H9 (cell line): ENCODE results near the gene CHMP6. TPM values are rescaled to one million over a fixed set of nuclear protein-coding genes. Genes with fewer than 3 reads are reported as not detected.

ENCODE experiments used
- DNase-seq: peaks from one replicate; pipeline ENCODE4 v3.0.0-alpha.2; 2017
- H2AFZ ChIP-seq: one replicate; pipeline ENCODE4 v1.6.1; 2013; ENCODE audit warnings: mild to moderate bottlenecking, low read length, control low read depth, moderate library complexity
- H2AK5ac ChIP-seq: 2 replicates; pipeline ENCODE4 v1.6.1; 2013; ENCODE audit warnings: low read length, control low read depth, mixed read lengths; ENCODE audit not compliant: insufficient read length
- H2BK120ac ChIP-seq: one replicate; pipeline ENCODE4 v1.6.1; 2013; ENCODE audit warnings: low read depth, mild to moderate bottlenecking, low read length, control low read depth, inconsistent platforms; ENCODE audit not compliant: poor library complexity, severe bottlenecking
- H2BK12ac ChIP-seq: 2 replicates; pipeline ENCODE4 v1.6.1; 2013; ENCODE audit warnings: low read length, control low read depth, mixed read lengths, low read depth; ENCODE audit not compliant: insufficient read length
- H2BK15ac ChIP-seq: 2 replicates; pipeline ENCODE4 v1.6.1; 2013; ENCODE audit warnings: low read depth, low read length, control low read depth
- H2BK20ac ChIP-seq: one replicate; pipeline ENCODE4 v1.6.1; 2013; ENCODE audit warnings: low read depth, mild to moderate bottlenecking, low read length, control low read depth, inconsistent platforms; ENCODE audit not compliant: poor library complexity, severe bottlenecking
- H2BK5ac ChIP-seq: 2 replicates; pipeline ENCODE4 v1.6.1; 2013; ENCODE audit warnings: low read length, control low read depth, mixed read lengths; ENCODE audit not compliant: insufficient read length
- H3K14ac ChIP-seq: 2 replicates; pipeline ENCODE4 v1.6.1; 2013; ENCODE audit warnings: low read length, control low read depth; ENCODE audit not compliant: insufficient read depth
- H3K18ac ChIP-seq: 2 replicates; pipeline ENCODE4 v1.6.1; 2013; ENCODE audit warnings: low read depth, mild to moderate bottlenecking, mixed read lengths, low read length, control low read depth; ENCODE audit not compliant: insufficient read length
- H3K23ac ChIP-seq: 2 replicates; pipeline ENCODE4 v1.6.1; 2013; ENCODE audit warnings: low read length, control low read depth, mixed read lengths, low read depth; ENCODE audit not compliant: insufficient read length
- H3K23me2 ChIP-seq: 2 replicates; pipeline ENCODE4 v1.6.1; 2013; ENCODE audit warnings: low read depth, mild to moderate bottlenecking, mixed read lengths, low read length, control low read depth; ENCODE audit not compliant: insufficient read length, poor library complexity, severe bottlenecking
- H3K27ac ChIP-seq: 2 replicates; pipeline ENCODE4 v1.5.1; 2013; ENCODE audit warnings: low read length, control low read depth, mixed read lengths, low read depth; ENCODE audit not compliant: insufficient read length
- H3K27me3 ChIP-seq: 2 replicates; pipeline ENCODE4 v1.6.1; 2013; ENCODE audit warnings: low read length, control low read depth, inconsistent platforms; ENCODE audit not compliant: insufficient read depth
- H3K4ac ChIP-seq: 2 replicates; pipeline ENCODE4 v1.6.1; 2013; ENCODE audit warnings: low read depth, mild to moderate bottlenecking, control low read depth, inconsistent platforms, low read length, moderate library complexity
- H3K4me1 ChIP-seq: 2 replicates; pipeline ENCODE4 v1.6.1; 2013; ENCODE audit warnings: low read length, control low read depth, inconsistent platforms; ENCODE audit not compliant: insufficient read depth
- H3K4me2 ChIP-seq: 2 replicates; pipeline ENCODE4 v1.6.1; 2013; ENCODE audit warnings: low read length, control low read depth, mixed read lengths; ENCODE audit not compliant: insufficient read length, insufficient read depth
- H3K56ac ChIP-seq: 2 replicates; pipeline ENCODE4 v1.6.1; 2013; ENCODE audit warnings: low read depth, mild to moderate bottlenecking, mixed read lengths, low read length, control low read depth; ENCODE audit not compliant: insufficient read length
- H3K79me1 ChIP-seq: 2 replicates; pipeline ENCODE4 v1.6.1; 2013; ENCODE audit warnings: low read depth, mild to moderate bottlenecking, moderate library complexity, low read length, control low read depth, inconsistent platforms; ENCODE audit not compliant: insufficient read depth, poor library complexity, severe bottlenecking
- H3K79me2 ChIP-seq: 2 replicates; pipeline ENCODE4 v1.6.1; 2013; ENCODE audit warnings: low read length, control low read depth, inconsistent platforms; ENCODE audit not compliant: insufficient read depth
- H3K9ac ChIP-seq: 2 replicates; pipeline ENCODE4 v1.6.1; 2013; ENCODE audit warnings: low read length, control low read depth, mixed read lengths; ENCODE audit not compliant: insufficient read length; ENCODE audit errors: extremely low read depth
- H3K9me3 ChIP-seq: one replicate; pipeline ENCODE4 v1.6.1; 2013; ENCODE audit warnings: low read depth, low read length, inconsistent platforms; ENCODE audit not compliant: control insufficient read depth
- H3T11ph ChIP-seq: one replicate; pipeline ENCODE4 v1.6.1; 2013; ENCODE audit warnings: mild to moderate bottlenecking, low read length, control low read depth, inconsistent platforms
- H4K20me1 ChIP-seq: one replicate; pipeline ENCODE4 v1.6.1; 2013; ENCODE audit not compliant: control insufficient read depth, insufficient read length, insufficient read depth
- H4K5ac ChIP-seq: 2 replicates; pipeline ENCODE4 v1.6.1; 2013; ENCODE audit warnings: low read depth, mild to moderate bottlenecking, mixed read lengths, low read length, control low read depth; ENCODE audit not compliant: insufficient read length
- H4K8ac ChIP-seq: replicated peaks from 2 replicates; pipeline ENCODE4 v1.6.1; 2013; ENCODE audit warnings: low read length, control low read depth, mixed read lengths, low read depth; ENCODE audit not compliant: insufficient read length
- H4K91ac ChIP-seq: 2 replicates; pipeline ENCODE4 v1.6.1; 2013; ENCODE audit warnings: low read depth, mild to moderate bottlenecking, moderate library complexity, mixed read lengths, low read length, control low read depth; ENCODE audit not compliant: insufficient read length
- H3K27ac Mint-ChIP-seq, 3 experiments: 2 replicates in 2 of 3; 3 replicates in 1 of 3; pipeline ENCODE4 v1.8.0; 2020 to 2021; ENCODE audit warnings: mixed read lengths in 3 of 3, mild to moderate bottlenecking in 1 of 3, moderate library complexity in 1 of 3
- H3K27me3 Mint-ChIP-seq: 2 replicates; pipeline ENCODE4 v1.8.0; 2021; ENCODE audit warnings: low read depth, mild to moderate bottlenecking, moderate library complexity, mixed read lengths
- H3K36me3 Mint-ChIP-seq, 3 experiments: 2 replicates in 2 of 3; 3 replicates in 1 of 3; pipeline ENCODE4 v1.8.0; 2020 to 2021; ENCODE audit warnings: low read depth in 3 of 3, mixed read lengths in 3 of 3; ENCODE audit not compliant: insufficient read depth in 1 of 3
- H3K4me1 Mint-ChIP-seq, 2 experiments: 2 replicates each; pipeline ENCODE4 v1.8.0; 2020; ENCODE audit warnings: mixed read lengths in 2 of 2
- H3K4me3 Mint-ChIP-seq, 2 experiments: 2 replicates in 1 of 2; 3 replicates in 1 of 2; pipeline ENCODE4 v1.8.0; 2020 to 2021; ENCODE audit warnings: mild to moderate bottlenecking in 2 of 2, mixed read lengths in 2 of 2, moderate library complexity in 1 of 2
- H3K9me3 Mint-ChIP-seq, 2 experiments: 2 replicates in 1 of 2; 3 replicates in 1 of 2; pipeline ENCODE4 v1.8.0; 2020; ENCODE audit warnings: mild to moderate bottlenecking in 2 of 2, mixed read lengths in 2 of 2, moderate library complexity in 1 of 2
- CTCF ChIP-seq: fragments of 200-600 bp; sonication (generic); conservative IDR thresholded peaks from 3 replicates; pipeline ENCODE4 v1.8.0; 2021; ENCODE audit warnings: antibody characterized with exemption, mild to moderate bottlenecking
- WGBS: extraction: QIAGEN DNeasy Blood & Tissue Kit; methylation state at CpG from one replicate; pipeline ENCODE4 v1.1.7; 2013; ENCODE audit warnings: missing lambda C conversion rate, low lambda C conversion rate, mixed read lengths; ENCODE audit not compliant: insufficient read length; ENCODE audit errors: extremely low coverage; 5-methylcytosine and 5-hydroxymethylcytosine counted together
- total RNA-seq: library from RNA; stranded (reverse); gene quantifications from 2 replicates; pipeline ENCODE4 v1.2.1, GENCODE V29; 2021

CHMP6 gene
- total RNA-seq, 1 experiment from 2014 or later = 23.4 TPM

- H4K8ac ChIP-seq = no peak overlapping the region
- no peak overlapping the region for H3T11ph ChIP-seq
- H2AFZ ChIP-seq = no peak overlapping the region
- Mint-ChIP-seq H3K4me1 (peaks cover 13 to 20% of the 10 kb centered on the region in 2 experiments), H3K27me3 (peaks cover 34% of the 10 kb centered on the region), H3K4me3 (no peak overlapping the region), H3K27ac (no peak overlapping the region), H3K9me3 (no peaks in the 10 kb centered on the region), H3K36me3 (no peaks in the 10 kb centered on the region)
- no CpG with 5 or more reads among the region's 17 CpGs for WGBS
- no peak overlapping the region for H2BK20ac ChIP-seq
- no peak for TF ChIP-seq CTCF
- no peak overlapping the region for H3K14ac ChIP-seq
- H3K4ac ChIP-seq = no peak overlapping the region
- H4K5ac ChIP-seq = no peak overlapping the region
- H2AK5ac ChIP-seq = no peak overlapping the region
- no peak overlapping the region for H3K9ac ChIP-seq
- no peak overlapping the region for H3K23ac ChIP-seq
- no peak overlapping the region for H2BK5ac ChIP-seq
- H3K4me1 ChIP-seq = no peaks in the 10 kb centered on the region; the same call in 1 of the 2 replicates
- H2BK12ac ChIP-seq = no peak overlapping the region
- no peaks in the 10 kb centered on the region for H3K27me3 ChIP-seq
- no peak overlapping the region for H3K27ac ChIP-seq
- H4K20me1 ChIP-seq = no peaks in the 10 kb centered on the region
- H3K79me2 ChIP-seq = no peaks in the 10 kb centered on the region
- H3K18ac ChIP-seq = no peak overlapping the region
- H3K79me1 ChIP-seq = no peaks in the 10 kb centered on the region
- no peak overlapping the region for H3K56ac ChIP-seq
- H3K9me3 ChIP-seq = no peaks in the 10 kb centered on the region
- no peaks in the 10 kb centered on the region for H3K23me2 ChIP-seq
- H3K4me2 ChIP-seq = no peak overlapping the region
- H4K91ac ChIP-seq = no peak overlapping the region
- no peak overlapping the region for H2BK15ac ChIP-seq
- H2BK120ac ChIP-seq = no peak overlapping the region
- DNase-seq = no peak
These were observed 9.1 kb upstream of the CHMP6 start for GRCh38 chr17:80982426-80982974.
